Measurements from ENCODE around the gene ZC3H18. TPM values are rescaled to one million over a fixed set of nuclear protein-coding genes. Genes with fewer than 3 reads are reported as not detected.

Gene ZC3H18
- total and polyA plus RNA-seq, 2 experiments from 2014 or later = 30.0 to 40.7 TPM

DNA sequence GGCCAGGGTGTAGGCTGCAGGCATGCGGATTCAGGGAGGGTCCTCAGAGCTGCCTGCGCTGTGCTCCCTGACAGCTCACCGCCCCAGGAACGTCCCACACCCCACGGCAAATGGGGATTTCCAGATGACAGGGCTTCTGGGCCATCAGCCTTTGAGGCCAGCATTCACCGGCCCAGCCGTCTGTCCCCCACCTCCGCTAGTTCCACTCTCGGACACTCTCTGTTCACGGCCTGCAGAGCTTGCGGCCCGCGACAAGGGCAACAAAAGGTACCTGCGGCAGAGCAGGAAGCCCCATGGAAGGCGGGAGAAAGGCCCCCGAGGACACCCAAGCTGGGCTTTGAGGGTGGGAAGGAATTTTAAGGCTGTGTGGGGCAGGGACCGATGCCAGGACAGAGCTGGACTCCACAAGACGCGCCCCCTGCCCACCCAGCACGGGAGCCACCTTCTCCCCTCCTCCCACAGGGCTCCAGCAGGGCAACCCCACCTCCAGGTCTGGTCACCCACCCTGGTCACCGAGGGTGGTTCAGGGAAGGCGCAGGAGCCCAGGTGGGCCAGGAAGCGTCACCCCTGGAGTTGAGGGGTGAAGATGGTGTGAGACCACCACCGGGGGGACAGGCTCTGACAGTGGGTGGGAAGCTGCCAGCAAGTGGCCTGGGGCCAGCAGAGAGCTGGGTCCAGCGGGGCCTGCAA is 86.2 kb downstream of the ZC3H18 start (continued):
- TF ChIP-seq, protein P1, sequence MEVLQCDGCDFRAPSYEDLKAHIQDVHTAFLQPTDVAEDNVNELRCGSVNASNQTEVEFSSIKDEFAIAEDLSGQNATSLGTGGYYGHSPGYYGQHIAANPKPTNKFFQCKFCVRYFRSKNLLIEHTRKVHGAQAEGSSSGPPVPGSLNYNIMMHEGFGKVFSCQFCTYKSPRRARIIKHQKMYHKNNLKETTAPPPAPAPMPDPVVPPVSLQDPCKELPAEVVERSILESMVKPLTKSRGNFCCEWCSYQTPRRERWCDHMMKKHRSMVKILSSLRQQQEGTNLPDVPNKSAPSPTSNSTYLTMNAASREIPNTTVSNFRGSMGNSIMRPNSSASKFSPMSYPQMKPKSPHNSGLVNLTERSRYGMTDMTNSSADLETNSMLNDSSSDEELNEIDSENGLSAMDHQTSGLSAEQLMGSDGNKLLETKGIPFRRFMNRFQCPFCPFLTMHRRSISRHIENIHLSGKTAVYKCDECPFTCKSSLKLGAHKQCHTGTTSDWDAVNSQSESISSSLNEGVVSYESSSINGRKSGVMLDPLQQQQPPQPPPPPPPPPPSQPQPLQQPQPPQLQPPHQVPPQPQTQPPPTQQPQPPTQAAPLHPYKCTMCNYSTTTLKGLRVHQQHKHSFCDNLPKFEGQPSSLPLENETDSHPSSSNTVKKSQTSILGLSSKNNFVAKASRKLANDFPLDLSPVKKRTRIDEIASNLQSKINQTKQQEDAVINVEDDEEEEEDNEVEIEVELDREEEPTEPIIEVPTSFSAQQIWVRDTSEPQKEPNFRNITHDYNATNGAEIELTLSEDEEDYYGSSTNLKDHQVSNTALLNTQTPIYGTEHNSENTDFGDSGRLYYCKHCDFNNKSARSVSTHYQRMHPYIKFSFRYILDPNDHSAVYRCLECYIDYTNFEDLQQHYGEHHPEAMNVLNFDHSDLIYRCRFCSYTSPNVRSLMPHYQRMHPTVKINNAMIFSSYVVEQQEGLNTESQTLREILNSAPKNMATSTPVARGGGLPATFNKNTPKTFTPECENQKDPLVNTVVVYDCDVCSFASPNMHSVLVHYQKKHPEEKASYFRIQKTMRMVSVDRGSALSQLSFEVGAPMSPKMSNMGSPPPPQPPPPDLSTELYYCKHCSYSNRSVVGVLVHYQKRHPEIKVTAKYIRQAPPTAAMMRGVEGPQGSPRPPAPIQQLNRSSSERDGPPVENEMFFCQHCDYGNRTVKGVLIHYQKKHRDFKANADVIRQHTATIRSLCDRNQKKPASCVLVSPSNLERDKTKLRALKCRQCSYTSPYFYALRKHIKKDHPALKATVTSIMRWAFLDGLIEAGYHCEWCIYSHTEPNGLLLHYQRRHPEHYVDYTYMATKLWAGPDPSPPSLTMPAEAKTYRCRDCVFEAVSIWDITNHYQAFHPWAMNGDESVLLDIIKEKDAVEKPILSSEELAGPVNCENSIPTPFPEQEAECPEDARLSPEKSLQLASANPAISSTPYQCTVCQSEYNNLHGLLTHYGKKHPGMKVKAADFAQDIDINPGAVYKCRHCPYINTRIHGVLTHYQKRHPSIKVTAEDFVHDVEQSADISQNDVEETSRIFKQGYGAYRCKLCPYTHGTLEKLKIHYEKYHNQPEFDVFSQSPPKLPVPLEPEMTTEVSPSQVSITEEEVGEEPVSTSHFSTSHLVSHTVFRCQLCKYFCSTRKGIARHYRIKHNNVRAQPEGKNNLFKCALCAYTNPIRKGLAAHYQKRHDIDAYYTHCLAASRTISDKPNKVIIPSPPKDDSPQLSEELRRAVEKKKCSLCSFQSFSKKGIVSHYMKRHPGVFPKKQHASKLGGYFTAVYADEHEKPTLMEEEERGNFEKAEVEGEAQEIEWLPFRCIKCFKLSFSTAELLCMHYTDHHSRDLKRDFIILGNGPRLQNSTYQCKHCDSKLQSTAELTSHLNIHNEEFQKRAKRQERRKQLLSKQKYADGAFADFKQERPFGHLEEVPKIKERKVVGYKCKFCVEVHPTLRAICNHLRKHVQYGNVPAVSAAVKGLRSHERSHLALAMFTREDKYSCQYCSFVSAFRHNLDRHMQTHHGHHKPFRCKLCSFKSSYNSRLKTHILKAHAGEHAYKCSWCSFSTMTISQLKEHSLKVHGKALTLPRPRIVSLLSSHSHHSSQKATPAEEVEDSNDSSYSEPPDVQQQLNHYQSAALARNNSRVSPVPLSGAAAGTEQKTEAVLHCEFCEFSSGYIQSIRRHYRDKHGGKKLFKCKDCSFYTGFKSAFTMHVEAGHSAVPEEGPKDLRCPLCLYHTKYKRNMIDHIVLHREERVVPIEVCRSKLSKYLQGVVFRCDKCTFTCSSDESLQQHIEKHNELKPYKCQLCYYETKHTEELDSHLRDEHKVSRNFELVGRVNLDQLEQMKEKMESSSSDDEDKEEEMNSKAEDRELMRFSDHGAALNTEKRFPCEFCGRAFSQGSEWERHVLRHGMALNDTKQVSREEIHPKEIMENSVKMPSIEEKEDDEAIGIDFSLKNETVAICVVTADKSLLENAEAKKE (CRISPR knock-in tag; IDR thresholded peaks at IDR 0.05) = no peak
- no peak for TF ChIP-seq STAT1 (IDR thresholded peaks at IDR 0.05; ENCODE audit: unreplicated experiment)
- no peak for TF ChIP-seq CREB1 (CRISPR knock-in tag; IDR thresholded peaks at IDR 0.05; ENCODE audit: low read depth)
- TF ChIP-seq, protein P2, sequence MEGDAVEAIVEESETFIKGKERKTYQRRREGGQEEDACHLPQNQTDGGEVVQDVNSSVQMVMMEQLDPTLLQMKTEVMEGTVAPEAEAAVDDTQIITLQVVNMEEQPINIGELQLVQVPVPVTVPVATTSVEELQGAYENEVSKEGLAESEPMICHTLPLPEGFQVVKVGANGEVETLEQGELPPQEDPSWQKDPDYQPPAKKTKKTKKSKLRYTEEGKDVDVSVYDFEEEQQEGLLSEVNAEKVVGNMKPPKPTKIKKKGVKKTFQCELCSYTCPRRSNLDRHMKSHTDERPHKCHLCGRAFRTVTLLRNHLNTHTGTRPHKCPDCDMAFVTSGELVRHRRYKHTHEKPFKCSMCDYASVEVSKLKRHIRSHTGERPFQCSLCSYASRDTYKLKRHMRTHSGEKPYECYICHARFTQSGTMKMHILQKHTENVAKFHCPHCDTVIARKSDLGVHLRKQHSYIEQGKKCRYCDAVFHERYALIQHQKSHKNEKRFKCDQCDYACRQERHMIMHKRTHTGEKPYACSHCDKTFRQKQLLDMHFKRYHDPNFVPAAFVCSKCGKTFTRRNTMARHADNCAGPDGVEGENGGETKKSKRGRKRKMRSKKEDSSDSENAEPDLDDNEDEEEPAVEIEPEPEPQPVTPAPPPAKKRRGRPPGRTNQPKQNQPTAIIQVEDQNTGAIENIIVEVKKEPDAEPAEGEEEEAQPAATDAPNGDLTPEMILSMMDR (conservative IDR thresholded peaks at IDR 0.05; ENCODE audit: low read depth in 2 of 2) = no peak

DNA sequence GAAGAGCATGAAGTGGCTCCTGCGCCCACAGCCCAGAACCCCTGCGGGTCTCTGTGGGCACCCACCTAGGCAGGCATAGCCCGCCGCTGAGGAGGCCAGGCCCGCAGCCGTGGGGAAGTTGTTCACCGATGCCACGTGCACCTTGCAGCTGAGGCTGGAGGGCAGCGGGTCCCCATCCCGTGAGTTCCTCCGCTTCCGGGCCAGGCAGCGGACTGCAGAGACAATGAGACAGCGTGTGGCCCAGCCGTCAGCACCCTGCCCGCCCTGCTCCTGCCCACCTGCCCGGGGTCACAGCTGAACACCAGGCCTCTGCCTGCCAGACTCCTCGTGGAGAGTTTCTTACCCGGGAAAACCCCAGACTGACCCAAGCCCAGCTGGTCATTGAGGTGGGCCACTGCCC is 87.2 kb downstream of the ZC3H18 start:
- Histone ChIP-seq H3K27me3 (ENCODE audit: insufficient read depth) (no peaks in the 10 kb centered on the region), H2AFZ (no peak overlapping the region), H3K4me1 (ENCODE audit: insufficient read depth) (peaks cover 15% of the 10 kb centered on the region), H3K27ac (ENCODE audit: low read depth) (no peak overlapping the region), H4K20me1 (replicated peaks; ENCODE audit: insufficient read depth) (peaks cover 35% of the 10 kb centered on the region), H3K36me3 (ENCODE audit: insufficient read depth) (peaks cover 7% of the 10 kb centered on the region), H3F3A (replicated peaks; ENCODE audit: low read depth) (0 out of 2 replicates have a peak, but pooled peaks cover 9% of the 10 kb centered on the region), H3K79me2 (replicated peaks; ENCODE audit: insufficient read depth) (peaks cover 44% of the 10 kb centered on the region), H3K9me2 (ENCODE audit: insufficient read depth) (no peaks in the 10 kb centered on the region), H3K4me2 (no peak overlapping the region), H3K4me3 (no peak overlapping the region)
- Mint-ChIP-seq H3K4me3 (no peak overlapping the region), H3K36me3 (ENCODE audit: low read depth) (peaks cover 18% of the 10 kb centered on the region), H3K9me3 (no peaks in the 10 kb centered on the region), H3K27ac (no peak overlapping the region), H3K27me3 (ENCODE audit: insufficient read depth, low read depth, poor library complexity) (peaks cover 3% of the 10 kb centered on the region), H3K4me1 (peaks cover 9% of the 10 kb centered on the region; the same call in 2 of the 3 replicates)
- ATAC-seq (no peak), DNase-seq (ENCODE audit: low spot score) (no peak)
- TF ChIP-seq, protein P3, sequence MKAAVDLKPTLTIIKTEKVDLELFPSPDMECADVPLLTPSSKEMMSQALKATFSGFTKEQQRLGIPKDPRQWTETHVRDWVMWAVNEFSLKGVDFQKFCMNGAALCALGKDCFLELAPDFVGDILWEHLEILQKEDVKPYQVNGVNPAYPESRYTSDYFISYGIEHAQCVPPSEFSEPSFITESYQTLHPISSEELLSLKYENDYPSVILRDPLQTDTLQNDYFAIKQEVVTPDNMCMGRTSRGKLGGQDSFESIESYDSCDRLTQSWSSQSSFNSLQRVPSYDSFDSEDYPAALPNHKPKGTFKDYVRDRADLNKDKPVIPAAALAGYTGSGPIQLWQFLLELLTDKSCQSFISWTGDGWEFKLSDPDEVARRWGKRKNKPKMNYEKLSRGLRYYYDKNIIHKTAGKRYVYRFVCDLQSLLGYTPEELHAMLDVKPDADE (IDR thresholded peaks at IDR 0.05) = no peak
- TF ChIP-seq, protein P2 (conservative IDR thresholded peaks at IDR 0.05; ENCODE audit: low read depth in 2 of 2) = no peak
- no peak for TF ChIP-seq POLR2AphosphoS5 (IDR thresholded peaks at IDR 0.05; ENCODE audit: low read depth)
- no peak for TF ChIP-seq EZH2phosphoT487 (IDR thresholded peaks at IDR 0.05; ENCODE audit: unreplicated experiment)
